HG03139 (cell line): ENCODE data around the gene BCKDK.

Experiments
- ATAC-seq: cut with Tn5 transposase; IDR thresholded peaks from one replicate; pipeline ENCODE4 v1.9.1; 2021; ENCODE audit not compliant: unreplicated experiment

BCKDK gene

GRCh38 chr16:31080035-31080629 lies 28.1 kb upstream of the BCKDK start:
- no peak for ATAC-seq

GRCh38 chr16:31080756-31081419 lies 27.3 kb upstream of the BCKDK start:
- ATAC-seq = no peak

- no peak for ATAC-seq
These were observed 26.5 kb upstream of the BCKDK start for GRCh38 chr16:31081428-31082351.

- no peak for ATAC-seq
These were observed 25.7 kb upstream of the BCKDK start for GRCh38 chr16:31082368-31083045.

DNA sequence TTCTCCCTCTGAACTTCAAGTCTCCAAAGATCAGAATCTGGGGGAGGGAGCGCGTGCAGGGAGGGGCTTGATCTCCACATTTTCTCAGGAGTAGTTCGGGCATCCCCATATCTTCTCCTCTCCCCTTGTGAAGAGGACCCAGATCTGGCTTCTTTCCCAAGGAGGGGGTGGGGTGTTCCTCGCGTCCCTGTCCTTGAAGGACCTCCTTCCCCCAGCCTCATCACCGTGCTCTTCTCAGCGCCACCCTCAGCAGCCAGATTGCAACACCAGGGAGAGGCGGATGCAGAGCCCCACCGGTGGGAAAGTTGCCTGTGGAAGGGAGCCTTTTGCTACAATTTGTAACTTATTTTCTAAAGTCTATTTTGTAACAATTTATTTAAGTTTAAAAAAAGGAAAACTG lies 25.1 kb upstream of the BCKDK start:
- no peak for ATAC-seq

DNA sequence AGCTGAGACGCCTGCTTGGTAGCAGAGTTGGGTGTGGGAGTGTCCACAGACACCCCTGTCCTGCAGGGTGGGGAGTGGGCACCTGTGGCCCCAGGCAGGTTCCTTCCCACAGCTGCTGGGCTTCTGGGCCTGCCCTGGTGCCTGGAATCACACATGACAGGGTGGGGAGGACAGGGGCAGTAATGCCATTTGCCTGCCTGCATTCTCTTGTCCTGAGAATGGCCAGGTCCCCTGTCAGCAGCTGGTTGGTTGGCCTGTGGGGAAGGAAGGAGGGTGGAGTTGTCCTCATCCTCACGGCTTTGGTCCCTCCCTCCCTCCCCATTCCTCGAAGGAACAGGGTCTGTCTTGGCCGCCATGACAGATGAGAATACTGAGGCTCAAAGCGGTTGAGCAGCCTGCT lies 24.6 kb upstream of the BCKDK start:
- no peak for ATAC-seq

DNA sequence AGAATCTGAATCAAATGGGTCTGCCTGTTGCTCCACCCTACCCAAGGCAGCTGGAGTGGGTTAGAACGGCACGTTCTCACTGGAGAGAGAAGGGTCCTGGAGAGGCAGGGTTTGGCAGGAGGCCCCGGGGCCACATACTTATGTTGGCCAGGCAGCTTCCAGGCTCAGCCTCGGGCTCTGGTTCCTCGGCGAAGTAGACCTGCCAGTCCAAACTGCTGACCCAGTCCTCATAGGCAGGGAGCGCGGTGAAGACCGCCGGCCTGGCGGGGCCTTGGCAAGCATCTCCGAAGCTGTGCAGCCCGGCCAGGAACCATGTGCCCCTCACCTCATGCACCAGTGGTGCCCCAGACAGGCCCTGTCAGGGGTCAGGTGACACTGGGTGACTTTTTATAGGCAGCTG lies 24.2 kb upstream of the BCKDK start:
- ATAC-seq = no peak

GRCh38 chr16:31084584-31085302 lies 23.4 kb upstream of the BCKDK start:
- no peak for ATAC-seq

GRCh38 chr16:31085411-31085810 lies 22.8 kb upstream of the BCKDK start:
- no peak for ATAC-seq

- no peak for ATAC-seq
These were observed 22.1 kb upstream of the BCKDK start for GRCh38 chr16:31085873-31086628.

- ATAC-seq = no peak
These were observed 21.6 kb upstream of the BCKDK start for GRCh38 chr16:31086629-31086906.

DNA sequence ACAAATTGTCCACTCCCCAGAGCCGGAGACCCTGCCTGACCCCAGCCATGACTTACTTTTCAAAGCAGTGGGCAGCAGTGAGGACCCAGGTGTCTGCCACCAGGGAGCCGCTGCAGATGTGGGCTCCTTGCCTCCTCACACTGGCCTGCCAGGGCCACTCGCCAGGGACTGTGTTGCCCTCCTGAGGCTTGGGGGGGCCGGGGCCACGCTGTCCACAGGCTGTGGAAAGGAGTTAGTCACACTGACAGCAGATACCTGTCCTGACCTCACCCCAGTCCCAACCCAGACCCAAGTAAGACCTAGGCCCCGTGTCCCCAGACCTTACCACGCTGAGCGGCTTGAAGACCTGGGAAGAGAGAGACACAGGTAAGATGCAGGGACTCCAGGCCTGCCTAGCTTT lies 20.7 kb upstream of the BCKDK start:
- no peak for ATAC-seq

GRCh38 chr16:31087971-31088370 lies 20.2 kb upstream of the BCKDK start:
- ATAC-seq = no peak

- no peak for ATAC-seq
These were observed 19.6 kb upstream of the BCKDK start, which contains the start of gene PRSS53 for GRCh38 chr16:31088459-31089183. TSS of gene PRSS53 (minus strand) at chr16:31088943. CDS start at chr16:31088809, 134 bp downstream.

- no peak for ATAC-seq
These were observed 19.0 kb upstream of the BCKDK start for GRCh38 chr16:31089199-31089598.

- ATAC-seq = no peak
These were observed 17.6 kb upstream of the BCKDK start for GRCh38 chr16:31090540-31090939.

DNA sequence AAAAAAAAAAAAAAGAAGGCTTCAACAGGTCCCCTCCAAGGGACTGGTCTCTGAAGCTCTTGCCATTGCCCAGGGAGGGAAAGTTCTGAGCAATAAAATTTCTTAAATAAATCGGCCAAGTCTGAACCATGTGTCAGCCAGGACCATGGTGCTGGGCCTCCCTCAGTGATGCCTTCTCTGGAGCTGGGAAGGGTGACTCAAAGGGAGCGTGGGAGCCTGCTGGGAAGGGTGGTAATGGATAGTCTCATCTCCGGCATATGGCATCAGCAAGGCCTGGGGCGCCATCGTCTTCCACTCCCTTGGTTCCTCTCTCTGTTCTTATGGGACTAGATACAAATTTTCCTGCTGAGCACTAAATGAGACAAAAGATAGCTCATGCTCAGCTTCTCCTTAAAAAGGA lies 15.9 kb upstream of the BCKDK start:
- no peak for ATAC-seq

DNA sequence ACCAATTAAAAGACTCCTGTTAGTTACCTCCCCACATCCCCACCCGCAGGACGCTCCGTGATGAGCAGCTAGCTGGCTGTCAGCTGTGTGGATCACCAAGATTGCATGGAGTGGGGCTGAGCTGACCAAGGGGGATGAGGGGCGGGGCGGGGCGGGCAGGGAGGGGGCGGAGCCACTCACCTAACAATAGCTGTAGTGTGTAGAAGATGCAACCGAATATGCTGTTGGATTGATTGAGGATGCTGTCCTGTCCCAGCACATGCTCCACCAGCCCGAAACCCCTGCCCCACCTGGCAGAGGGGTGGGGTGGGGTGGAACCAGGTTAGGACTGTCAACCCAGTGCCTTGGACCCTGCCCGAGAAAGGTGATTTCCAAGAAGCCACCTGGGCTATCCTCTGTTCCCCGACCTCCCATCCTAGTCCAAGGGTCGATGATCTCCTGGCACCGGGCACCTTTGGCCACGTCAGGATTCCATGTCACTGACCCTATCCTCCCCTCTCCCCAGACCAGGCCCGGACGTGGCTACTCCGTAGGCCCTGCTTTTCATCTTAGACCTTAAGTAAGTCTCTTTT lies 15.0 kb upstream of the BCKDK start:
- ATAC-seq = no peak

GRCh38 chr16:31094088-31094423 lies 14.1 kb upstream of the BCKDK start:
- ATAC-seq = no peak
